Breast epithelium (tissue), 3 donors: Measurements from ENCODE around the gene ZNRD2.

Experiments
- POLR2A ChIP-seq: fragments of 450-650 bp; IDR thresholded peaks from one replicate; pipeline ENCODE4 v1.6.1; 2016; ENCODE audit warnings: antibody characterized with exemption, mild to moderate bottlenecking, moderate library complexity
- POLR2AphosphoS5 ChIP-seq, 3 donors: sonication (generic); formaldehyde crosslinking; IDR thresholded peaks; one replicate each; pipeline ENCODE4 v1.6.1; 2017; ENCODE audit warnings: antibody characterized with exemption in 3 of 3
- TF ChIP-seq, protein P1 (sequence below), 3 donors: fragments of 450-650 bp; IDR thresholded peaks; one replicate each; pipeline ENCODE4 v1.5.1; 2016 to 2017; ENCODE audit warnings: antibody characterized with exemption in 3 of 3, mild to moderate bottlenecking in 3 of 3, moderate library complexity in 3 of 3

GRCh38 chr11:65591939-65592857, 21.9 kb downstream of the ZNRD2 start:
- TF ChIP-seq, protein P1, sequence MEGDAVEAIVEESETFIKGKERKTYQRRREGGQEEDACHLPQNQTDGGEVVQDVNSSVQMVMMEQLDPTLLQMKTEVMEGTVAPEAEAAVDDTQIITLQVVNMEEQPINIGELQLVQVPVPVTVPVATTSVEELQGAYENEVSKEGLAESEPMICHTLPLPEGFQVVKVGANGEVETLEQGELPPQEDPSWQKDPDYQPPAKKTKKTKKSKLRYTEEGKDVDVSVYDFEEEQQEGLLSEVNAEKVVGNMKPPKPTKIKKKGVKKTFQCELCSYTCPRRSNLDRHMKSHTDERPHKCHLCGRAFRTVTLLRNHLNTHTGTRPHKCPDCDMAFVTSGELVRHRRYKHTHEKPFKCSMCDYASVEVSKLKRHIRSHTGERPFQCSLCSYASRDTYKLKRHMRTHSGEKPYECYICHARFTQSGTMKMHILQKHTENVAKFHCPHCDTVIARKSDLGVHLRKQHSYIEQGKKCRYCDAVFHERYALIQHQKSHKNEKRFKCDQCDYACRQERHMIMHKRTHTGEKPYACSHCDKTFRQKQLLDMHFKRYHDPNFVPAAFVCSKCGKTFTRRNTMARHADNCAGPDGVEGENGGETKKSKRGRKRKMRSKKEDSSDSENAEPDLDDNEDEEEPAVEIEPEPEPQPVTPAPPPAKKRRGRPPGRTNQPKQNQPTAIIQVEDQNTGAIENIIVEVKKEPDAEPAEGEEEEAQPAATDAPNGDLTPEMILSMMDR (IDR thresholded peaks at IDR 0.05), result no peak
- TF ChIP-seq POLR2A (no peak), POLR2AphosphoS5 (IDR thresholded peaks at IDR 0.05) (no peak)
